Gastrocnemius medialis (tissue), 4 donors: ENCODE data around the gene DENND5B.
"Not testable (repeated sequence)": the region's sequence is repeated elsewhere in the genome, so short reads cannot be mapped to it uniquely, and the experiment has no call there.

ENCODE experiments used
- POLR2A ChIP-seq, 2 donors: fragments of 450-650 bp; IDR thresholded peaks; one replicate each; pipeline ENCODE4 v1.6.1; 2017; ENCODE audit warnings: antibody characterized with exemption in 2 of 2, mild to moderate bottlenecking in 2 of 2, moderate library complexity in 2 of 2
- TF ChIP-seq, protein P1 (sequence below), 5 experiments: fragments of 450-650 bp in 3 of 5; fragments of 200-600 bp in 2 of 5; sonication (generic) in 2 of 5; IDR thresholded peaks in 4 of 5; conservative IDR thresholded peaks in 1 of 5; 1 replicate in 4 of 5; 2 replicates in 1 of 5; pipeline ENCODE4 v1.5.1; 2016 to 2019; ENCODE audit warnings: antibody characterized with exemption in 5 of 5, mild to moderate bottlenecking in 3 of 5, moderate library complexity in 3 of 5

DNA sequence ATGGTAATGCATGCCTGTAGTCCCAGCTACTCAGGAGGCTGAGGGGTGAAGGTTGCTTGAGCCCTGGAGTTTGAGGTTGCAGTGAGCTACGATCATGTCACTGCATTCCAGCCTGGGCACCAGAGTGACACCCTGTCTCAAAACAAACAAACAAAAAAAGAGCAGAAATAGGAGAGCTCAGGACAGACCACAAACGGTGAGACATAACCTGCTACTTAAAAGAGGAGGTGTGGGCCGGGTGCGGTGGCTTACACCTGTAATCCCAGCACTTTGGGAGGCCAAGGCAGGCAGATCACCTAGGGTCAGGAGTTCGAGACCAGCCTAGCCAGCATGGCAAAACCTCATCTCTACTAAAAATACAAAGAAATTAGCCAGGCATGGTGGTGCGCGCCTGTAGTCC lies 115.3 kb downstream of the DENND5B start:
- TF ChIP-seq POLR2A (IDR thresholded peaks at IDR 0.05), result not testable (repeated sequence)
- TF ChIP-seq, protein P1, sequence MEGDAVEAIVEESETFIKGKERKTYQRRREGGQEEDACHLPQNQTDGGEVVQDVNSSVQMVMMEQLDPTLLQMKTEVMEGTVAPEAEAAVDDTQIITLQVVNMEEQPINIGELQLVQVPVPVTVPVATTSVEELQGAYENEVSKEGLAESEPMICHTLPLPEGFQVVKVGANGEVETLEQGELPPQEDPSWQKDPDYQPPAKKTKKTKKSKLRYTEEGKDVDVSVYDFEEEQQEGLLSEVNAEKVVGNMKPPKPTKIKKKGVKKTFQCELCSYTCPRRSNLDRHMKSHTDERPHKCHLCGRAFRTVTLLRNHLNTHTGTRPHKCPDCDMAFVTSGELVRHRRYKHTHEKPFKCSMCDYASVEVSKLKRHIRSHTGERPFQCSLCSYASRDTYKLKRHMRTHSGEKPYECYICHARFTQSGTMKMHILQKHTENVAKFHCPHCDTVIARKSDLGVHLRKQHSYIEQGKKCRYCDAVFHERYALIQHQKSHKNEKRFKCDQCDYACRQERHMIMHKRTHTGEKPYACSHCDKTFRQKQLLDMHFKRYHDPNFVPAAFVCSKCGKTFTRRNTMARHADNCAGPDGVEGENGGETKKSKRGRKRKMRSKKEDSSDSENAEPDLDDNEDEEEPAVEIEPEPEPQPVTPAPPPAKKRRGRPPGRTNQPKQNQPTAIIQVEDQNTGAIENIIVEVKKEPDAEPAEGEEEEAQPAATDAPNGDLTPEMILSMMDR (IDR thresholded peaks at IDR 0.05 in 4 of 5, conservative IDR thresholded peaks at IDR 0.05 in 1 of 5), result not testable (repeated sequence)
